GM06990 (cell line): ENCODE results near the gene NPAS3.

Experiments
- DNase-seq: peaks from one replicate; pipeline ENCODE4 v3.0.0-alpha.2; 2011; ENCODE audit not compliant: insufficient read length; ENCODE audit errors: extremely low read depth
- H3K27me3 ChIP-seq: replicated peaks from 2 replicates; pipeline ENCODE4 v1.6.0; 2011; ENCODE audit warnings: low read length; ENCODE audit not compliant: control insufficient read depth, insufficient read depth
- H3K36me3 ChIP-seq: 2 replicates; pipeline ENCODE4 v1.5.1; 2011; ENCODE audit warnings: low read length; ENCODE audit not compliant: control insufficient read depth, insufficient read depth
- H3K4me3 ChIP-seq: replicated peaks from 2 replicates; pipeline ENCODE4 v1.5.1; 2011; ENCODE audit warnings: low read depth, mild to moderate bottlenecking, control low read depth, low read length
- CTCF ChIP-seq: IDR thresholded peaks from 2 replicates; pipeline ENCODE4 v1.5.1; 2011; ENCODE audit warnings: low read length, control low read depth, mild to moderate bottlenecking, inconsistent platforms; ENCODE audit not compliant: insufficient read depth, poor library complexity, severe bottlenecking

NPAS3 gene

DNA sequence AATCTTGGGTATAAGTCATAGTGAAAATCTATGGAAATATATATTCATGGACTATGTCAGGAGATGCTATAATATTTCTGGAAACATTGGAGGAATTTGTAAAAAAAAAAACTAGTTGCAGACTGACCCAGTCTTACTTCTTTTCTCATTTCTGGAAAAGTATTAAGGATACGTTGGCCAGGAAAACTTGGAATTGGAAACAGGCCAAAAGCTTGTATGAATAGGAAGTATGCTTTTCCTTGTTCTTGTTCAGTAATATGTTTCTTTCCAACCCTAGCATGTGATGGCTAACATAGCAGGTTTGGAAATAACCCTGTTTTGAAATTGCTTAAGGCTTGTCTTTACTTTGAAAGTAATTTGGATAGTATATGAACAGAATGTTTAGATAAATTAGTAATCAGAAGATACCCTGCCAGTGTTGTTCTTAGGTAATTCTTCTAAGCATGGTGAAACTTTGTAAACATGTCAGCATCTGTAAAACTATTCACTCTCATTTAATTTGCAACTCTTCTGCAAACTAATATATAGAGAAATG is 316.2 kb downstream of the NPAS3 start:
- H3K27me3 ChIP-seq, result no peaks in the 10 kb centered on the region
- H3K4me3 ChIP-seq, result no peak overlapping the region
- no peak for DNase-seq
- no peaks in the 10 kb centered on the region for H3K36me3 ChIP-seq
- TF ChIP-seq CTCF, result no peak

GRCh38 chr14:33257796-33258195 is 319.1 kb downstream of the NPAS3 start:
- Histone ChIP-seq H3K27me3 (no peaks in the 10 kb centered on the region), H3K36me3 (no peaks in the 10 kb centered on the region), H3K4me3 (no peak overlapping the region)
- TF ChIP-seq CTCF, result no peak
- DNase-seq, result no peak

DNA sequence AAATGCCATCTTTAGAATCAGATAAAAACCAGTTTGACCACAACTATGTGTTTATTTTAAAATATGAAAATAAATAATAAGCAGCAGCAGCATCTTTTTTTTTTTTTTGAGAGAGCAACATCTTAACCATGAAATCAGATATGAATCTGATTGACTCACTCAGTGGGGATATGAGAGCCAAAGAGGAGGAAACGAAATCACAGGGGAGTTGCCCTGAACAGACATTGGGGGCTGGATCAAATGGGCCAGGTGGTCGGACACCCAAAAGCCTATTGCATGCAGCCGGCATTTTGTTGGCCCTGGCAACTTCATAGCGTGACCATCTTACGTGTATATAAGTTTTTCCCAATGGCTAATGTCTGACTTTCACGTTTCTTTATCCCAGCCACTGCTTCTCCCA is 321.1 kb downstream of the NPAS3 start:
- Histone ChIP-seq H3K36me3 (no peaks in the 10 kb centered on the region), H3K27me3 (no peaks in the 10 kb centered on the region), H3K4me3 (no peak overlapping the region)
- TF ChIP-seq CTCF, result no peak
- DNase-seq, result no peak

- no peak for DNase-seq
- Histone ChIP-seq H3K4me3 (no peak overlapping the region), H3K27me3 (no peaks in the 10 kb centered on the region), H3K36me3 (no peaks in the 10 kb centered on the region)
- no peak for TF ChIP-seq CTCF
Measured at GRCh38 chr14:33271216-33271615, 332.5 kb downstream of the NPAS3 start.

DNA sequence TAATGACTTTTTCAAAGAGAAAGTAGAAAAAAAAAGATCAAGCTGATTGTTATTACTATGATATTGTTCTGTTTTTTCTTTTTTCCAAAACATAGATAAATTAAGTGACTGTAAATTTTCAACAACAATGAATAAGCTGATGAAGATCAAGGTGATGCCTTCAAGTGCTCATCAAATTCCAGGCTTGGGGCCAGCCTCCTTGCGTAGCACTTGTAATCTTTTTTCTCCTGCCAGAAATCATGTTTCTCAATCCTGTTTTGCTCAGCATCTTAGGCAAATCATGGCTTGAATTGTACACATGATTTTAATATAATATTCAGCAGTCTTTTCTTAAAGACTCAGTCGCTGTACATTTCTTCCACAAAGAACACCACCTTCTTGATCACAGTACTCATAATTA is 333.2 kb downstream of the NPAS3 start:
- no peaks in the 10 kb centered on the region for H3K27me3 ChIP-seq
- DNase-seq, result no peak
- no peaks in the 10 kb centered on the region for H3K36me3 ChIP-seq
- TF ChIP-seq CTCF, result no peak
- no peak overlapping the region for H3K4me3 ChIP-seq

DNA sequence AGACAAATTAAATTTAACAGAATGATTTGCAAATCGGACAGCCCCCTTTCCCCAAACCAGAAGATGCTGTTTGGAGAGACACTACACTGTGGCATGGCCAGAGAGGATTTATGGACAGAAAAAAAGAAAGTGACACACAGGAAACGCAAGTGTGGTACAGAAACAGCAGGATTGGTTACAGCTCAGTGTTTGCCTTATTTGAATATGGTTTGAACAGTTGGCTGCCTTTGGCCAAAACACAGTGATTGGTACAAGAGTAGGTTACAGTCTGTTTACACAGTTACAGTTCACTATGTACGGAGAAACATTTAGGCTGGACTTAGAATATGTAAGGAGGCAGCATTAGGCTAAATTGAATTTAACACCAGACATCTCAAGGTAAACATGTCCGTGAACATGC is 335.3 kb downstream of the NPAS3 start:
- Histone ChIP-seq H3K36me3 (no peaks in the 10 kb centered on the region), H3K4me3 (no peak overlapping the region), H3K27me3 (no peaks in the 10 kb centered on the region)
- DNase-seq, result no peak
- TF ChIP-seq CTCF, result no peak
